Upper lobe of left lung (tissue), 4 donors: ENCODE data around the gene ITGB7.

Experiments used
- CTCF ChIP-seq, 6 experiments: fragments of 450-650 bp in 4 of 6; fragments of 200-600 bp in 2 of 6; sonication (generic) in 2 of 6; IDR thresholded peaks; one replicate each; pipeline ENCODE4 v1.5.1; 2016 to 2019; ENCODE audit warnings: antibody characterized with exemption in 6 of 6
- EP300 ChIP-seq, 4 donors: sonication (generic); formaldehyde crosslinking; IDR thresholded peaks; one replicate each; pipeline ENCODE4 v1.5.1; 2017; ENCODE audit warnings: antibody characterized with exemption in 4 of 4, control low read depth in 2 of 4

DNA sequence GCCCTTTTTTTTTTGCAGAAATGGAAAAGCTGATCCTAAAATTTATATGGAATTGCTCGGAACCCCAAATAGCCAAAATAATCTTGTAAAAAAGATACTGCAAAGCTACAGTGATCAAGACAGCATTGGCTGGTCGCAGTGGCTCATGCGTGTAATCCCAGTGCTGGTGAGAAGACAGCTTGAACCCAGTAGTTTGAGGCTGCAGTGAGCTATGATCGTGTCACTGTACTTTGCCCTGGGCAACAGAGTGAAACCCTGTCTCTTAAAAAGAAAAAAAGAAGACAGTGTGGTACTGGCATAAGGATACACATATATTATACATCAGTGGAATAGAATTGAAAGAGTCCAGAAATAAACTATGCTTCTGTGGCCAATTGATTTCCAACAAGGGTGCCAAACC is 5.4 kb downstream of the ITGB7 start:
- TF ChIP-seq CTCF (IDR thresholded peaks at IDR 0.05) (no peak), EP300 (IDR thresholded peaks at IDR 0.05) (no peak)
